Lower leg skin (tissue), 3 donors: ENCODE data around the gene PTPRN2.

Experiments used
- POLR2A ChIP-seq, 2 donors: fragments of 450-650 bp; IDR thresholded peaks; one replicate each; pipeline ENCODE4 v1.6.1; 2016 to 2017; ENCODE audit warnings: antibody characterized with exemption in 2 of 2, mild to moderate bottlenecking in 1 of 2, moderate library complexity in 1 of 2
- TF ChIP-seq, protein P1 (sequence below), 3 donors: fragments of 450-650 bp; IDR thresholded peaks; one replicate each; pipeline ENCODE4 v1.5.1; 2016; ENCODE audit warnings: antibody characterized with exemption in 3 of 3, mild to moderate bottlenecking in 3 of 3, moderate library complexity in 2 of 3

DNA sequence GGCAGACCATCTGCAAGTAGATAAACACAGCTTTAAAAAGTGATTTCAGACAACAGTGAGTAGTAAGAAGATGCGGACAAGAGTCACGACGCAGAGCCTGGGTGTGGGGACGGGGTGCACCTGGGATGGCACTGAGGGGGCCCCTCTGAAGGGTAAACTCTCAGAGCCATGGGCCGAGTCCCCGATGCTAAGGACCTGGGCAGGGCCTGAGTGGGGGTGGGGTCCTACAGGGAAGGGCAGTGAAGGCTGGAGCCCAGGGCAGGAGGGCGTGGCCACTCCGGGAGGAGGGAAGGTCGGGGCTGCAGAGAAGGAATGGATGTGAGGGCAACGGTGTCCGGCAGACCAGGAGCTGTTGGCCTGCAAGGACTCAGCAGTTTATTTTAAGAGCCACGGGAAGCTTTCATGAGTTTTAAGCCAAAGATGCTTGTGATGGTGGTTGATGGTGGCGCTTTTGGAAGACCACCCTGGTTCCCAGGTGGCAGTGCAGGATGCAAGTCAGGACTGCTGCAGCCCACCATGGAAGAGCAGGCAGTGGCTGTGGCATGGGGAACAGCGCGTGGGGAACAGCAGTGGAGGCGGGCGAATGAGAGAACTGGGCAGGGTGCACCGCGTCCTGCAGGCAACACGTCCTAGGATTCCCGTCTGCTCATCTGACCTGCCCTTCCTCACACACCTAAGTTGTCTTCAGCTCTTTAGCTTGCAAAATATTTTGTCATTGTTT, 954.0 kb downstream of the PTPRN2 start:
- TF ChIP-seq, protein P1, sequence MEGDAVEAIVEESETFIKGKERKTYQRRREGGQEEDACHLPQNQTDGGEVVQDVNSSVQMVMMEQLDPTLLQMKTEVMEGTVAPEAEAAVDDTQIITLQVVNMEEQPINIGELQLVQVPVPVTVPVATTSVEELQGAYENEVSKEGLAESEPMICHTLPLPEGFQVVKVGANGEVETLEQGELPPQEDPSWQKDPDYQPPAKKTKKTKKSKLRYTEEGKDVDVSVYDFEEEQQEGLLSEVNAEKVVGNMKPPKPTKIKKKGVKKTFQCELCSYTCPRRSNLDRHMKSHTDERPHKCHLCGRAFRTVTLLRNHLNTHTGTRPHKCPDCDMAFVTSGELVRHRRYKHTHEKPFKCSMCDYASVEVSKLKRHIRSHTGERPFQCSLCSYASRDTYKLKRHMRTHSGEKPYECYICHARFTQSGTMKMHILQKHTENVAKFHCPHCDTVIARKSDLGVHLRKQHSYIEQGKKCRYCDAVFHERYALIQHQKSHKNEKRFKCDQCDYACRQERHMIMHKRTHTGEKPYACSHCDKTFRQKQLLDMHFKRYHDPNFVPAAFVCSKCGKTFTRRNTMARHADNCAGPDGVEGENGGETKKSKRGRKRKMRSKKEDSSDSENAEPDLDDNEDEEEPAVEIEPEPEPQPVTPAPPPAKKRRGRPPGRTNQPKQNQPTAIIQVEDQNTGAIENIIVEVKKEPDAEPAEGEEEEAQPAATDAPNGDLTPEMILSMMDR (IDR thresholded peaks at IDR 0.05) = no peak
- TF ChIP-seq POLR2A (IDR thresholded peaks at IDR 0.05) = no peak
